ENCODE results near the gene DCTPP1. TPM values are rescaled to one million over a fixed set of nuclear protein-coding genes. Genes with fewer than 3 reads are reported as not detected.
A peak's percentile ranks its signal among the peaks of the same experiment; 100 is the strongest.

The DCTPP1 gene
- total and polyA plus RNA-seq, 9 of the 15 experiments (the other 6 are each of a cell fraction or from before 2014, with no cell fraction given): 45.0 to 132 (median 80.6) TPM

GRCh38 chr16:30407102-30407803 lies 22.6 kb downstream of the DCTPP1 start, which contains the start of gene ZNF771 (continued):
- no peak for TF ChIP-seq HNRNPUL1 (IDR thresholded peaks at IDR 0.05; ENCODE audit: low read length)
- TF ChIP-seq TFAM (CRISPR knock-in tag; conservative IDR thresholded peaks at IDR 0.05): no peak
- no peak for TF ChIP-seq ZNF644 (tag; IDR thresholded peaks at IDR 0.05; ENCODE audit: low read depth)
- TF ChIP-seq CBX8 (IDR thresholded peaks at IDR 0.05; ENCODE audit: borderline replicate concordance, extremely low read depth, low read depth, low read length, poor library complexity, severe bottlenecking): no peak
- no peak for TF ChIP-seq CBX5 (IDR thresholded peaks at IDR 0.05; ENCODE audit: borderline replicate concordance, low read depth)
- TF ChIP-seq ZC3H11A (IDR thresholded peaks at IDR 0.05; ENCODE audit: low read depth, low read length): no peak
- no peak for TF ChIP-seq LCOR (CRISPR knock-in tag; IDR thresholded peaks at IDR 0.05)
- TF ChIP-seq CXXC5 (CRISPR knock-in tag; IDR thresholded peaks at IDR 0.05): peak; percentile 86
- peak; percentile 79 to 85; a peak in 2 of 4 replicates for TF ChIP-seq SIN3A (IDR thresholded peaks at IDR 0.05; ENCODE audit: borderline replicate concordance in 2 of 2, control insufficient read depth in 1 of 2, low read depth in 2 of 2, low read length in 2 of 2)
- TF ChIP-seq BRF2 (IDR thresholded peaks at IDR 0.05; ENCODE audit: borderline replicate concordance, insufficient read depth, insufficient read length): no peak
- no peak for TF ChIP-seq ZFP1 (CRISPR knock-in tag; IDR thresholded peaks at IDR 0.05)
- no peak for TF ChIP-seq ZNF282 (CRISPR knock-in tag; IDR thresholded peaks at IDR 0.05)
- TF ChIP-seq MED1 (CRISPR knock-in tag; IDR thresholded peaks at IDR 0.05; ENCODE audit: borderline replicate concordance): no peak
- no peak for TF ChIP-seq CGGBP1 (CRISPR knock-in tag; IDR thresholded peaks at IDR 0.05)
- TF ChIP-seq KDM2B (CRISPR knock-in tag; IDR thresholded peaks at IDR 0.05): no peak; the same call in 1 of the 2 replicates
- peak; percentile 41 for TF ChIP-seq NFYB (IDR thresholded peaks at IDR 0.05; ENCODE audit: extremely low read depth, insufficient read length)
- no peak for TF ChIP-seq BACH1 (tag; IDR thresholded peaks at IDR 0.05)
- TF ChIP-seq BRCA1 (IDR thresholded peaks at IDR 0.05): no peak
- no peak for TF ChIP-seq BRCA1 (CRISPR knock-in tag; IDR thresholded peaks at IDR 0.05)
- 0 out of 2 replicates have a peak, but pooled peaks have one; percentile 28 for TF ChIP-seq HDAC8 (tag; IDR thresholded peaks at IDR 0.05)
- no peak; the same call in 1 of the 2 replicates for TF ChIP-seq ZNF511 (CRISPR knock-in tag; IDR thresholded peaks at IDR 0.05)
- peak; percentile 66 for TF ChIP-seq TBP (optimal IDR thresholded peaks at IDR 0.05; ENCODE audit: low read depth, low read length)
- peak; percentile 93 for TF ChIP-seq POLR2A (conservative IDR thresholded peaks at IDR 0.05)
- no peak for TF ChIP-seq PRPF4 (IDR thresholded peaks at IDR 0.05; ENCODE audit: insufficient read depth, low read depth, low read length, poor library complexity, severe bottlenecking)
- no peak for TF ChIP-seq HBP1 (CRISPR knock-in tag; IDR thresholded peaks at IDR 0.05)
- TF ChIP-seq RAD51 (IDR thresholded peaks at IDR 0.05; ENCODE audit: borderline replicate concordance, low read depth): peak; percentile 85
- TF ChIP-seq C11orf30 (IDR thresholded peaks at IDR 0.05; ENCODE audit: low read depth): peak; percentile 79

All from K562 (cell line).